GM23338 (cell line): ENCODE results near the gene STX8. TPM values are rescaled to one million over a fixed set of nuclear protein-coding genes. Genes with fewer than 3 reads are reported as not detected.

ENCODE experiments used
- ATAC-seq: fragments of 200-7000 bp; cut with Tn5 transposase; 3 replicates; pipeline ENCODE4 v1.9.1; 2020
- DNase-seq: peaks from one replicate; pipeline ENCODE4 v3.0.0-alpha.2; 2015; ENCODE audit warnings: low spot score
- H2AFZ ChIP-seq: fragments of 200-600 bp; sonication (generic); 2 replicates; pipeline ENCODE4 v1.8.0; 2016; ENCODE audit warnings: antibody characterized with exemption, mild to moderate bottlenecking, moderate library complexity
- H3F3A ChIP-seq: fragments of 200-600 bp; sonication (generic); replicated peaks from 2 replicates; pipeline ENCODE4 v1.8.0; 2017; ENCODE audit warnings: antibody characterized with exemption, mixed run types, low read depth
- H3K27ac ChIP-seq: fragments of 200-600 bp; sonication (generic); 2 replicates; pipeline ENCODE4 v1.6.1; 2016; ENCODE audit warnings: low read depth
- H3K27me3 ChIP-seq: fragments of 200-600 bp; sonication (generic); 2 replicates; pipeline ENCODE4 v1.8.0; 2016; ENCODE audit warnings: mild to moderate bottlenecking, mixed run types, moderate library complexity; ENCODE audit not compliant: insufficient read depth
- H3K36me3 ChIP-seq: fragments of 200-600 bp; sonication (generic); 2 replicates; pipeline ENCODE4 v1.8.0; 2016; ENCODE audit warnings: mild to moderate bottlenecking; ENCODE audit not compliant: insufficient read depth
- H3K4me1 ChIP-seq: fragments of 200-600 bp; sonication (generic); 2 replicates; pipeline ENCODE4 v1.8.0; 2016; ENCODE audit warnings: mild to moderate bottlenecking, moderate library complexity; ENCODE audit not compliant: insufficient read depth
- H3K4me2 ChIP-seq: fragments of 200-600 bp; sonication (generic); 2 replicates; pipeline ENCODE4 v1.7.1; 2017; ENCODE audit warnings: mixed run types
- H3K4me3 ChIP-seq: fragments of 200-600 bp; sonication (generic); 2 replicates; pipeline ENCODE4 v1.6.1; 2016; ENCODE audit warnings: mixed run types
- H3K79me2 ChIP-seq: fragments of 200-600 bp; sonication (generic); replicated peaks from 2 replicates; pipeline ENCODE4 v1.8.0; 2017; ENCODE audit warnings: mild to moderate bottlenecking; ENCODE audit not compliant: insufficient read depth
- H3K9me2 ChIP-seq: fragments of 200-600 bp; sonication (generic); 2 replicates; pipeline ENCODE4 v1.8.0; 2017; ENCODE audit not compliant: insufficient read depth
- H4K20me1 ChIP-seq: fragments of 200-600 bp; sonication (generic); replicated peaks from 2 replicates; pipeline ENCODE4 v1.8.0; 2017; ENCODE audit warnings: mild to moderate bottlenecking; ENCODE audit not compliant: insufficient read depth
- H3K27ac Mint-ChIP-seq: 2 replicates; pipeline ENCODE4 v1.8.0; 2020; ENCODE audit warnings: inconsistent platforms, mild to moderate bottlenecking, moderate library complexity, mixed read lengths
- H3K27me3 Mint-ChIP-seq: 3 replicates; pipeline ENCODE4 v1.8.0; 2022; ENCODE audit warnings: low read depth, mild to moderate bottlenecking, moderate library complexity, mixed read lengths, inconsistent platforms; ENCODE audit not compliant: insufficient read depth, poor library complexity
- H3K36me3 Mint-ChIP-seq: 3 replicates; pipeline ENCODE4 v1.8.0; 2021; ENCODE audit warnings: low read depth, mild to moderate bottlenecking, inconsistent platforms, moderate library complexity, mixed read lengths
- H3K4me1 Mint-ChIP-seq: 3 replicates; pipeline ENCODE4 v1.8.0; 2020; ENCODE audit warnings: mild to moderate bottlenecking, inconsistent platforms, mixed read lengths
- H3K4me3 Mint-ChIP-seq: 3 replicates; pipeline ENCODE4 v1.8.0; 2021; ENCODE audit warnings: moderate library complexity, mild to moderate bottlenecking, inconsistent platforms, mixed read lengths
- H3K9me3 Mint-ChIP-seq: 3 replicates; pipeline ENCODE4 v1.8.0; 2020; ENCODE audit warnings: moderate library complexity, mild to moderate bottlenecking, inconsistent platforms, mixed read lengths
- CREB1 ChIP-seq: fragments of 250-450 bp; sonication (Bioruptor Pico); IDR thresholded peaks from 2 replicates; pipeline ENCODE4 v1.5.0; 2020; ENCODE audit warnings: low read depth, mild to moderate bottlenecking, moderate library complexity
- EZH2 ChIP-seq: fragments of 200-600 bp; sonication (generic); IDR thresholded peaks from one replicate; pipeline ENCODE4 v1.8.0; 2017; ENCODE audit warnings: antibody characterized with exemption, mild to moderate bottlenecking, low read depth; ENCODE audit not compliant: unreplicated experiment
- EZH2phosphoT487 ChIP-seq: fragments of 200-600 bp; sonication (generic); IDR thresholded peaks from one replicate; pipeline ENCODE4 v1.8.1; 2018; ENCODE audit warnings: antibody characterized with exemption; ENCODE audit not compliant: unreplicated experiment
- JUNB ChIP-seq: IDR thresholded peaks from one replicate; pipeline ENCODE4 v1.6.1; 2016; ENCODE audit warnings: antibody characterized with exemption; ENCODE audit not compliant: unreplicated experiment
- NANOG ChIP-seq: IDR thresholded peaks from 2 replicates; pipeline ENCODE4 v1.6.1; 2016; ENCODE audit warnings: antibody characterized with exemption, borderline replicate concordance
- POLR2AphosphoS5 ChIP-seq: IDR thresholded peaks from 2 replicates; pipeline ENCODE4 v1.6.1; 2016; ENCODE audit warnings: antibody characterized with exemption, low read depth
- STAT1 ChIP-seq: IDR thresholded peaks from one replicate; pipeline ENCODE4 v1.6.1; 2016; ENCODE audit warnings: antibody characterized with exemption; ENCODE audit not compliant: unreplicated experiment
- ZNF114 ChIP-seq: fragments of 250-450 bp; sonication (Bioruptor Pico); IDR thresholded peaks from 2 replicates; pipeline ENCODE4 v1.5.0; 2020; ENCODE audit warnings: mild to moderate bottlenecking, moderate library complexity
- ZNF331 ChIP-seq: fragments of 250-450 bp; sonication (Bioruptor Pico); IDR thresholded peaks from 2 replicates; pipeline ENCODE4 v1.5.0; 2020; ENCODE audit warnings: low read depth, mild to moderate bottlenecking, moderate library complexity
- polyA plus RNA-seq: library from polyadenylated mRNA; unstranded; fragments of >200 nt; fragmentation: Nextera tagmentation; extraction: Ambion mirVana; gene quantifications from 2 replicates; pipeline ENCODE4 v1.2.1, GENCODE V29; 2016
- total RNA-seq: library from RNA; depleted of rRNA; stranded (reverse); fragments of >200 nt; shearing (Covaris generic); gene quantifications from 2 replicates; pipeline ENCODE4 v1.2.3, GENCODE V29; 2014
- TF ChIP-seq, protein P1 (sequence below), 2 experiments: fragments of 200-600 bp in 1 of 2; sonication (generic) in 1 of 2; conservative IDR thresholded peaks; 2 replicates each; pipeline versions ENCODE4 v1.5.1 to v1.6.1; 2016 to 2017; ENCODE audit warnings: antibody characterized with exemption in 2 of 2, low read depth in 2 of 2, mild to moderate bottlenecking in 2 of 2, moderate library complexity in 1 of 2
- TF ChIP-seq, protein P2 (sequence below): fragments of 250-450 bp; sonication (Bioruptor Pico); IDR thresholded peaks from 2 replicates; pipeline ENCODE4 v1.5.0; 2020; ENCODE audit warnings: mild to moderate bottlenecking, moderate library complexity
- TF ChIP-seq, protein P3 (sequence below): IDR thresholded peaks from 2 replicates; pipeline ENCODE4 v1.6.1; 2016; ENCODE audit warnings: antibody characterized with exemption
- TF ChIP-seq, protein P4 (sequence below): IDR thresholded peaks from one replicate; pipeline ENCODE4 v1.6.1; 2018; ENCODE audit warnings: antibody characterized with exemption; ENCODE audit not compliant: unreplicated experiment

The STX8 gene
- total and polyA plus RNA-seq, 2 experiments from 2014 or later: 59.4 to 82.3 TPM

DNA sequence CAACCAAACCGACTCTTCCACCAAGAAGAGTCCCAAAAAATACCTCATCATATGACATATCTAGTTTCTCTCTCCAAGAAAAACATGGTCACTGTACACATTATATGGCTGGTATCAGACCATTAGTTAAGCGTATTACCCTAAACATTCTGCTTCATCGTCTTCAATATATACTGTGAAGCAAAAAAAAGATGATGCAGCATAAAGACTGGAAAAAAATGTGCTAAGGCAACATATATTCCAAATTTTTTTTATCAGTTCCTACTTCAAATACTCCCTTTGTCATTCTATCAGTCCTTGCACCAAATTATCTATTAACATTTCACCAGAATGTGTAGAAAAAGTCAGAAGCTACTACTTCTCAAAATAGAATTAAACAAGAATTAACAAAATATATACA lies 42.9 kb downstream of the STX8 start:
- Mint-ChIP-seq H3K27me3 (peaks cover 2% of the 10 kb centered on the region), H3K4me3 (no peak overlapping the region), H3K4me1 (peaks cover 12% of the 10 kb centered on the region; the same call in 2 of the 3 replicates), H3K36me3 (peaks cover 4% of the 10 kb centered on the region; the same call in 1 of the 3 replicates), H3K9me3 (no peaks in the 10 kb centered on the region), H3K27ac (no peak overlapping the region)
- Histone ChIP-seq H2AFZ (no peak overlapping the region), H3K4me2 (no peak overlapping the region), H3K79me2 (no peaks in the 10 kb centered on the region), H3K27me3 (no peaks in the 10 kb centered on the region), H3F3A (no peaks in the 10 kb centered on the region), H3K4me3 (no peak overlapping the region), H4K20me1 (no peaks in the 10 kb centered on the region), H3K9me2 (no peaks in the 10 kb centered on the region), H3K27ac (no peak overlapping the region), H3K36me3 (no peaks in the 10 kb centered on the region), H3K4me1 (0 out of 2 replicates have a peak, but pooled peaks cover 7% of the 10 kb centered on the region)
- no peak for TF ChIP-seq ZNF331 (CRISPR knock-in tag)
- TF ChIP-seq, protein P1, sequence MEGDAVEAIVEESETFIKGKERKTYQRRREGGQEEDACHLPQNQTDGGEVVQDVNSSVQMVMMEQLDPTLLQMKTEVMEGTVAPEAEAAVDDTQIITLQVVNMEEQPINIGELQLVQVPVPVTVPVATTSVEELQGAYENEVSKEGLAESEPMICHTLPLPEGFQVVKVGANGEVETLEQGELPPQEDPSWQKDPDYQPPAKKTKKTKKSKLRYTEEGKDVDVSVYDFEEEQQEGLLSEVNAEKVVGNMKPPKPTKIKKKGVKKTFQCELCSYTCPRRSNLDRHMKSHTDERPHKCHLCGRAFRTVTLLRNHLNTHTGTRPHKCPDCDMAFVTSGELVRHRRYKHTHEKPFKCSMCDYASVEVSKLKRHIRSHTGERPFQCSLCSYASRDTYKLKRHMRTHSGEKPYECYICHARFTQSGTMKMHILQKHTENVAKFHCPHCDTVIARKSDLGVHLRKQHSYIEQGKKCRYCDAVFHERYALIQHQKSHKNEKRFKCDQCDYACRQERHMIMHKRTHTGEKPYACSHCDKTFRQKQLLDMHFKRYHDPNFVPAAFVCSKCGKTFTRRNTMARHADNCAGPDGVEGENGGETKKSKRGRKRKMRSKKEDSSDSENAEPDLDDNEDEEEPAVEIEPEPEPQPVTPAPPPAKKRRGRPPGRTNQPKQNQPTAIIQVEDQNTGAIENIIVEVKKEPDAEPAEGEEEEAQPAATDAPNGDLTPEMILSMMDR (conservative IDR thresholded peaks at IDR 0.05; ENCODE audit: low read depth in 2 of 2): no peak
- TF ChIP-seq, protein P2, sequence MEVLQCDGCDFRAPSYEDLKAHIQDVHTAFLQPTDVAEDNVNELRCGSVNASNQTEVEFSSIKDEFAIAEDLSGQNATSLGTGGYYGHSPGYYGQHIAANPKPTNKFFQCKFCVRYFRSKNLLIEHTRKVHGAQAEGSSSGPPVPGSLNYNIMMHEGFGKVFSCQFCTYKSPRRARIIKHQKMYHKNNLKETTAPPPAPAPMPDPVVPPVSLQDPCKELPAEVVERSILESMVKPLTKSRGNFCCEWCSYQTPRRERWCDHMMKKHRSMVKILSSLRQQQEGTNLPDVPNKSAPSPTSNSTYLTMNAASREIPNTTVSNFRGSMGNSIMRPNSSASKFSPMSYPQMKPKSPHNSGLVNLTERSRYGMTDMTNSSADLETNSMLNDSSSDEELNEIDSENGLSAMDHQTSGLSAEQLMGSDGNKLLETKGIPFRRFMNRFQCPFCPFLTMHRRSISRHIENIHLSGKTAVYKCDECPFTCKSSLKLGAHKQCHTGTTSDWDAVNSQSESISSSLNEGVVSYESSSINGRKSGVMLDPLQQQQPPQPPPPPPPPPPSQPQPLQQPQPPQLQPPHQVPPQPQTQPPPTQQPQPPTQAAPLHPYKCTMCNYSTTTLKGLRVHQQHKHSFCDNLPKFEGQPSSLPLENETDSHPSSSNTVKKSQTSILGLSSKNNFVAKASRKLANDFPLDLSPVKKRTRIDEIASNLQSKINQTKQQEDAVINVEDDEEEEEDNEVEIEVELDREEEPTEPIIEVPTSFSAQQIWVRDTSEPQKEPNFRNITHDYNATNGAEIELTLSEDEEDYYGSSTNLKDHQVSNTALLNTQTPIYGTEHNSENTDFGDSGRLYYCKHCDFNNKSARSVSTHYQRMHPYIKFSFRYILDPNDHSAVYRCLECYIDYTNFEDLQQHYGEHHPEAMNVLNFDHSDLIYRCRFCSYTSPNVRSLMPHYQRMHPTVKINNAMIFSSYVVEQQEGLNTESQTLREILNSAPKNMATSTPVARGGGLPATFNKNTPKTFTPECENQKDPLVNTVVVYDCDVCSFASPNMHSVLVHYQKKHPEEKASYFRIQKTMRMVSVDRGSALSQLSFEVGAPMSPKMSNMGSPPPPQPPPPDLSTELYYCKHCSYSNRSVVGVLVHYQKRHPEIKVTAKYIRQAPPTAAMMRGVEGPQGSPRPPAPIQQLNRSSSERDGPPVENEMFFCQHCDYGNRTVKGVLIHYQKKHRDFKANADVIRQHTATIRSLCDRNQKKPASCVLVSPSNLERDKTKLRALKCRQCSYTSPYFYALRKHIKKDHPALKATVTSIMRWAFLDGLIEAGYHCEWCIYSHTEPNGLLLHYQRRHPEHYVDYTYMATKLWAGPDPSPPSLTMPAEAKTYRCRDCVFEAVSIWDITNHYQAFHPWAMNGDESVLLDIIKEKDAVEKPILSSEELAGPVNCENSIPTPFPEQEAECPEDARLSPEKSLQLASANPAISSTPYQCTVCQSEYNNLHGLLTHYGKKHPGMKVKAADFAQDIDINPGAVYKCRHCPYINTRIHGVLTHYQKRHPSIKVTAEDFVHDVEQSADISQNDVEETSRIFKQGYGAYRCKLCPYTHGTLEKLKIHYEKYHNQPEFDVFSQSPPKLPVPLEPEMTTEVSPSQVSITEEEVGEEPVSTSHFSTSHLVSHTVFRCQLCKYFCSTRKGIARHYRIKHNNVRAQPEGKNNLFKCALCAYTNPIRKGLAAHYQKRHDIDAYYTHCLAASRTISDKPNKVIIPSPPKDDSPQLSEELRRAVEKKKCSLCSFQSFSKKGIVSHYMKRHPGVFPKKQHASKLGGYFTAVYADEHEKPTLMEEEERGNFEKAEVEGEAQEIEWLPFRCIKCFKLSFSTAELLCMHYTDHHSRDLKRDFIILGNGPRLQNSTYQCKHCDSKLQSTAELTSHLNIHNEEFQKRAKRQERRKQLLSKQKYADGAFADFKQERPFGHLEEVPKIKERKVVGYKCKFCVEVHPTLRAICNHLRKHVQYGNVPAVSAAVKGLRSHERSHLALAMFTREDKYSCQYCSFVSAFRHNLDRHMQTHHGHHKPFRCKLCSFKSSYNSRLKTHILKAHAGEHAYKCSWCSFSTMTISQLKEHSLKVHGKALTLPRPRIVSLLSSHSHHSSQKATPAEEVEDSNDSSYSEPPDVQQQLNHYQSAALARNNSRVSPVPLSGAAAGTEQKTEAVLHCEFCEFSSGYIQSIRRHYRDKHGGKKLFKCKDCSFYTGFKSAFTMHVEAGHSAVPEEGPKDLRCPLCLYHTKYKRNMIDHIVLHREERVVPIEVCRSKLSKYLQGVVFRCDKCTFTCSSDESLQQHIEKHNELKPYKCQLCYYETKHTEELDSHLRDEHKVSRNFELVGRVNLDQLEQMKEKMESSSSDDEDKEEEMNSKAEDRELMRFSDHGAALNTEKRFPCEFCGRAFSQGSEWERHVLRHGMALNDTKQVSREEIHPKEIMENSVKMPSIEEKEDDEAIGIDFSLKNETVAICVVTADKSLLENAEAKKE (CRISPR knock-in tag): no peak
- TF ChIP-seq EZH2phosphoT487: no peak
- TF ChIP-seq, protein P3, sequence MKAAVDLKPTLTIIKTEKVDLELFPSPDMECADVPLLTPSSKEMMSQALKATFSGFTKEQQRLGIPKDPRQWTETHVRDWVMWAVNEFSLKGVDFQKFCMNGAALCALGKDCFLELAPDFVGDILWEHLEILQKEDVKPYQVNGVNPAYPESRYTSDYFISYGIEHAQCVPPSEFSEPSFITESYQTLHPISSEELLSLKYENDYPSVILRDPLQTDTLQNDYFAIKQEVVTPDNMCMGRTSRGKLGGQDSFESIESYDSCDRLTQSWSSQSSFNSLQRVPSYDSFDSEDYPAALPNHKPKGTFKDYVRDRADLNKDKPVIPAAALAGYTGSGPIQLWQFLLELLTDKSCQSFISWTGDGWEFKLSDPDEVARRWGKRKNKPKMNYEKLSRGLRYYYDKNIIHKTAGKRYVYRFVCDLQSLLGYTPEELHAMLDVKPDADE: no peak
- no peak for TF ChIP-seq POLR2AphosphoS5
- no peak for TF ChIP-seq NANOG
- TF ChIP-seq, protein P4, sequence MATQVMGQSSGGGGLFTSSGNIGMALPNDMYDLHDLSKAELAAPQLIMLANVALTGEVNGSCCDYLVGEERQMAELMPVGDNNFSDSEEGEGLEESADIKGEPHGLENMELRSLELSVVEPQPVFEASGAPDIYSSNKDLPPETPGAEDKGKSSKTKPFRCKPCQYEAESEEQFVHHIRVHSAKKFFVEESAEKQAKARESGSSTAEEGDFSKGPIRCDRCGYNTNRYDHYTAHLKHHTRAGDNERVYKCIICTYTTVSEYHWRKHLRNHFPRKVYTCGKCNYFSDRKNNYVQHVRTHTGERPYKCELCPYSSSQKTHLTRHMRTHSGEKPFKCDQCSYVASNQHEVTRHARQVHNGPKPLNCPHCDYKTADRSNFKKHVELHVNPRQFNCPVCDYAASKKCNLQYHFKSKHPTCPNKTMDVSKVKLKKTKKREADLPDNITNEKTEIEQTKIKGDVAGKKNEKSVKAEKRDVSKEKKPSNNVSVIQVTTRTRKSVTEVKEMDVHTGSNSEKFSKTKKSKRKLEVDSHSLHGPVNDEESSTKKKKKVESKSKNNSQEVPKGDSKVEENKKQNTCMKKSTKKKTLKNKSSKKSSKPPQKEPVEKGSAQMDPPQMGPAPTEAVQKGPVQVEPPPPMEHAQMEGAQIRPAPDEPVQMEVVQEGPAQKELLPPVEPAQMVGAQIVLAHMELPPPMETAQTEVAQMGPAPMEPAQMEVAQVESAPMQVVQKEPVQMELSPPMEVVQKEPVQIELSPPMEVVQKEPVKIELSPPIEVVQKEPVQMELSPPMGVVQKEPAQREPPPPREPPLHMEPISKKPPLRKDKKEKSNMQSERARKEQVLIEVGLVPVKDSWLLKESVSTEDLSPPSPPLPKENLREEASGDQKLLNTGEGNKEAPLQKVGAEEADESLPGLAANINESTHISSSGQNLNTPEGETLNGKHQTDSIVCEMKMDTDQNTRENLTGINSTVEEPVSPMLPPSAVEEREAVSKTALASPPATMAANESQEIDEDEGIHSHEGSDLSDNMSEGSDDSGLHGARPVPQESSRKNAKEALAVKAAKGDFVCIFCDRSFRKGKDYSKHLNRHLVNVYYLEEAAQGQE: no peak
- TF ChIP-seq ZNF114 (CRISPR knock-in tag): no peak
- no peak for TF ChIP-seq CREB1 (CRISPR knock-in tag)
- no peak for TF ChIP-seq STAT1
- no peak for TF ChIP-seq EZH2
- no peak for TF ChIP-seq JUNB
- ATAC-seq (no peak), DNase-seq (no peak)
